GM21526 (cell line): ENCODE results near the gene MAN1C1.

ENCODE experiments used
- ATAC-seq: cut with Tn5 transposase; IDR thresholded peaks from one replicate; pipeline ENCODE4 v1.9.1; 2021; ENCODE audit warnings: moderate library complexity; ENCODE audit not compliant: unreplicated experiment, low FRiP score

Gene MAN1C1

DNA sequence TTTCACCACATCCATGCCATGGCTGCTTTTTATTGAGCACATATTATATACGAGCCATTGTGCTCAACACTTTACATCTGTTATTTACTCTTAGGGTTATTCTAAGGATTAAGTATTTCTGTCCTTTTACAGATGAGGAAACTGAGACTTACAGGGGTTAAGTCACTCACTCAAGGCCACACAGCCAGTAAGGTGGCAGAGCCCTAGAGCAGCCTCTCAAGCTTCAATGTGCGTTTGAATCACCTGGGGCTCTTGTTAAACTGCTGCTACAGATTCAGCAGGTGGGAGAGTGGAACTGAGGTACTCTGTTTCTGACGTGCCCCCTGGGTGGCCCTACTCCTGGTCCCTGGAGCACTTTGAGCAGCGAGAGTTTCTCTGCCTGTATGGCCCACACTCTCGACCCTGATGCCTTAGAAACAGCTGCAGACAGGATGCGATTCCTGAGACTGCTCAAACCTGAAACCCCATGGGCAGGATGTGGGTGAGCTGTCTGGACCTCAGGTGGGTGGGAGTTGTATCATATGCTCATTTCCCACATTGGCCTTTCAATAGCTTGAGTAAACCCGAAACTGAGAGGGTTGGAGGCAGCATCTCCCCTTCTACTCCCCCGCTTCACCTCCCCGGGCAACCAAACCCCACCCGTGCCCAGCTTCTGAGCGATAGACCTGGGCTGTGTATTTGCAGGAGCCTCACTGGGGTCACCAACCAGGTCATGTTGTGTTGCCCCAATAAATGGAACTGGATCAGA is 59.3 kb downstream of the MAN1C1 start:
- ATAC-seq, result peak; percentile 88

DNA sequence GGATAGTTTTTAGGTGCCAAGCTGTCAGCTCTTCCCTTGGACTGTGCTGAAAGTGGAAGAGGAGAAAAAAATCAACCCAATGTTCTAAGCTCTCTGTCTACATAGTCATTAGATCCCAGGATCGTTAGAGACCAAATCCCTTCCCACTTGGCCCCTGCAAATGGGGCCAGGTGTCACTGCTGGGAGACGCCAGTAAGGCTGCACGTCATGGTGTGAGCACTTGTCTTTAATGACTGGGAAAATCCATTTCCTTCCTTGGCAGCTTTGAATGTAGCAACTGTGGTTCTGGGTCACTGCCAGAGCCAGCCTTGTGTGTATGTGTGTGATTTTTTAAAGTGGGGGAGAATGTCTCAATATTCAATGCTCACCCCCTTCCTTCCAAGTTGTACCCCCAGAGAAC is 59.9 kb downstream of the MAN1C1 start:
- ATAC-seq, result no peak

DNA sequence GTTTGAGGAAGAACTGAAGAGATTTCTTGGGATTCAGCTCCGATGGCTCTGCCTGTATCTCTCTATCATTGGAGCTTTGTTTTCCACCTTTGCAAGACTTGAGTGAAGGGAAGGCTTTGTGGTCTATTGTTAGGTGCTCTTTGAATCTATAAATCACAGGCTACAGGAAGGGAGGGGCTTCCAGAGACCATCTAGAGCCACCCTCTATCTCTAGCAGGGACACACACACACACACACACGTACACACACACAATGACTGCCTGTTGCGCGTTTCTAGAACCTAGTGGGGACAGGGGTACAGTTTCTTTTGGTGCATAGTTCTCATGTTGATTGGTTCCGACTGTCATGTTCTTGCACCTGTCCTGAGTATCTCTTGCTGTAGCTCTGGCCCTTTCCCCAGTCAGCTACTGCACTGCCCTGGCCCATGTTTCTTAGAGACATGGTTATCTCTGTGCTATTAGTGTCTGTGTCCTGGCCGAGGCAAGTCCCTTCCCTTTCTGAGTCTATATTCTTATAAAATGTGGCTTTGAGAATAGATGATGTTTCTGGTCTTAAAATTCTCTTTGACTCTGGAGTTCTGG is 60.7 kb downstream of the MAN1C1 start:
- no peak for ATAC-seq

DNA sequence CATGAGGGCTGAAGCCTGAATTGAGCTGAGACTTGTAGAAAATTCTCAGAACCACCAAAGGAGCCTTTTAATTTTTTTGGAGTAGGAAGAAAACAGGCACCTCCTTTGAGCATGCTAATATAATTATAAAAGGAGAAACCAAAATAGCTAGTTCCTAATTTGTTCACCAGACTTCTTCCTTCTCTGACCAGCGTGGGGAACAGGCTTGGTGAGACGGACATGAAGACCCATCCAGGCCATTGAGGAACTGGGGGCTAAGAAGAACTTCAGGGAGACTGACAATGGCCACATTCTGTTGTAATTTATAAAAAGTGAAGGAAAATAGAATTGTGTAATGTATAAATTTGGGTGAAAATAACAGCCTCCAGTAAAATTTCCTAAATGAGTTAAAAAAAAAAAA is 62.6 kb downstream of the MAN1C1 start:
- no peak for ATAC-seq

DNA sequence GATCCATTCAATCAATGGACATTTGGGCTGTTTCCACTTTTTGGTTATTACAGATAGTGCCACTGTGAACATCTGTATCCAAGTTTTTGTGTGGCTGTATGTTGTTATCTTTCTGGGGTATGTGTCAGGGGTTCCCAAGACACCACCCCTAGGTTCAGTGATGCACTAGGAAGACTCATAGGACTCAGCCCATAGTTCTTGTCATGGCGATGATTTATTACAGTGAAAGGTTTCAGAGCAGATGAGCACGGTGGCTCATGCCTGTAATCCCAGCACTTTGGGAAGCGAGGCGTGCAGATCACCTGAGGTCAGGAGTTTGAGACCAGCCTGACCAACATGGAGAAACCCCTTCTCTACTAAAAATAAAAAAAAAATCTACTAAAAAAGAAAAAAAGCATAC is 64.1 kb downstream of the MAN1C1 start:
- no peak for ATAC-seq

DNA sequence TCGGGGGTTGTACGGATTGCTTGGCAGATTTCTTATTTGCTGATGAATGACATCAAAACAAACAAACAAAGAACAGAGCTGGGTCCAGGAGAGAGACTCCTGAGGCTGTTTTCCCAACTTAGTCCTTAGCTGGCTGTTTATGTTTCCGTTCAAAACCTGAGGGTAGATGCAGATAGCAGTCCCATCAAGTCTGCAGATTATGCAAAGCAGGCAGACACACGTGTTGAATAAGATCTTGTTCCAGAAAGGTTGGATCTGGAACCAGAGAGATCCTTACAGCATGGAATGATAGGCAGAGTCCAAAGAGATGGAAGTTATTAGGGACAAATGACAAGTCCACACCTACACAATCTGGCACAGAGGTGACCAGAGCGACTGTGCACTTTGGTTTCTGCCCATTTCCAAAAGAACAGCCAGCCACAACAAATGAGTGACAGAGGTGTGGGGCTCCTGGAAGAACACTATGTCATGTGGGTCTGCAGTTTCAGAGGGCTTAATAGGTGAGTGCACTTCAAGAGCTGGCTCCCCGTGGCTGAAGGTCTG is 65.5 kb downstream of the MAN1C1 start:
- ATAC-seq, result no peak

DNA sequence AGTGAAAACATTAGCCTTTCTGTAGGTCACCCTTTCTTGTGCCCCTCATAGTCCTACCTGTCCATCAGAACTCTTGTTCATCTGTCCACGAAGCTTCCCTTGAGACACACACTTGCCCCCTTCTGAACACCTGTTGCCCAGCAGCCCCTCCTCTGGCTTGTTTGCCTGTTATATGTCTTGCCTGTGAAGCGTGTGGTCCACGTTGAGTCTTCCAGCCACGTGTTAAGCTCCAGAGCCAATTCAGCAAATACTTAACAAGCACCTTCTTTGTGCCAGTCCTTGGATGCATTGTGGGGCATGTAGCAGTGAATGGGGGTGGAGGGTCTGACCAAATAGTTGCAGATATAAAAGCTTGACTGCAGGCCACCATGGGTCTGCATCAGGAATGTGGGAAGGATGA is 66.6 kb downstream of the MAN1C1 start:
- no peak for ATAC-seq

DNA sequence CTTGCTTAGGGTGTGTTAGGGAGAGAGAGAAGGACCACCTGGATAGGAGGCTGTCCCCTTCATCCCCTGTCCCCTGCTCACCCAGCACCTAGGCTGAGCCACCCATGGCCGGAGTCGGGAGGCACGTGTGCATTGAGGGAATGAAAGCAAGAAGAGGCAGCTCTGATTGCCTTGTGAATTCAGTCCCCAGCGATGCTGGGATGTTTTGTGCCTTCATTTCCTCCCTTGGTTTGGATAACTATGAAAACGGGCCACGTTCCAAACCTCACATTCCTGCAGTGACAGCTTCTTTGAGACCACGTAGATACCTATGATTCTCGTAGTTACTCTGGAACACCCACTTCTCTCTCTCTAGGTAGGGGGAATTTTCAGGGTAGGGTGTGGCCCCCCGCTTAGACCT is 67.1 kb downstream of the MAN1C1 start:
- ATAC-seq, result no peak

DNA sequence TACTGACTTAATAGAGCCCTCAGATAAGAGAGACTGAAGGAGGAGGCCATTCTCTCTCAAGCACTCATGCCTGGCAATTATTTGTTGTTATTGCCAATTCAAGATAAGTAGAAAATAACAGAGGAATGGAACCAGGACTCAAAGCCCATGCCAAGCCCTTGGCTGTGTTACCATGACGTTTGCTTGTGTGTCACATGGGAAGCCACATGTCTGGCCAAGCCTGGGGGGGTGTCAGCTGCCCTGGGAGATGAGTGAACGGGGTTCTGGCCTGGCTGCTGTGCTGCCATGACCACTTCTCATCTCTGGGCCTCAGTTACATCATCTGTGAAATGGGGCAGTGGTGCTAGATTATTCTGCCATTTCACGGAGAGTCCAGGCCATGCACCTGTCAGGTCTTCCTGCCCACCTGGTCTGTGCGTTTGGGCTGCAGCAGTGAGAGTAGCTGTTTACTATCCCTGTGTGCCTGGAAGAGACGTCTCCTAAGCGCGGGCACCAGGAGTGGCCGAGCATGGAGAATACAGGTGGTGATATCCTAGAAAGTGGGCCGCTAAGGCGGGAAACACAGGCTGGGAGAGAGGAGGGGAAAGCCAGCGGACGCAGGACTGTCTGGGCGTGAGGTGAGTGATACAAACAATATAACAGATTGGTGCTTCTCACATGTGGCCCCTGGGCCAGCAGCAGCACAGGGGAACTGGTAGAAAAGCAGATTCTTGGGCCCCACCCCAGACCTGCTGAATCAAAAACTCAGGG is 67.8 kb downstream of the MAN1C1 start:
- no peak for ATAC-seq

DNA sequence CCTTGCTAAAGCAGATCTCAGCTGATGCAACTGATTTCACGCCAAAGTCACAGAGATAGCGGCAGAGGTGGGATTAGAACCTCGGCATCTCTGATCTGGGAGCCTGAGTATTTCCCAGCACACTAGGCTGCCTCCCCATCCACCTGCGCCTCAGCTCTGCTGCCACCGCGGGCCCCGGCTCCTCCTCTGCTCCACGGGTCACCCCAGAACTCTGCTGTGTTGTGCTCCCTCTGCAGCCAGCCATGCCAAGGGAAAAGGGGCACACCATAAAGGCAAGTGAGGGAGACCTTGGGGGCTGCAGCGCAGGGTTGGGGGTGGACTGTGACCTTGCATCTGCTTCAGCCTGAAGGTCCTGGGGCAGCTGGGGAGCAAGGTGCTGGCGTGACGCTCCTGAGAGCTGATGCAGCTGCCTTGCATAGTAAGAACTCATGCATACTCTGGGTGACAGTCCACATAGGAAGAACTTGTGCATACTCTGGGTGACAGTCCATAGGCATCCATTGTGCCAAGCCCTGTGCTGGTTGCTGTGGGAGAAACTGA is 68.7 kb downstream of the MAN1C1 start:
- ATAC-seq, result no peak

DNA sequence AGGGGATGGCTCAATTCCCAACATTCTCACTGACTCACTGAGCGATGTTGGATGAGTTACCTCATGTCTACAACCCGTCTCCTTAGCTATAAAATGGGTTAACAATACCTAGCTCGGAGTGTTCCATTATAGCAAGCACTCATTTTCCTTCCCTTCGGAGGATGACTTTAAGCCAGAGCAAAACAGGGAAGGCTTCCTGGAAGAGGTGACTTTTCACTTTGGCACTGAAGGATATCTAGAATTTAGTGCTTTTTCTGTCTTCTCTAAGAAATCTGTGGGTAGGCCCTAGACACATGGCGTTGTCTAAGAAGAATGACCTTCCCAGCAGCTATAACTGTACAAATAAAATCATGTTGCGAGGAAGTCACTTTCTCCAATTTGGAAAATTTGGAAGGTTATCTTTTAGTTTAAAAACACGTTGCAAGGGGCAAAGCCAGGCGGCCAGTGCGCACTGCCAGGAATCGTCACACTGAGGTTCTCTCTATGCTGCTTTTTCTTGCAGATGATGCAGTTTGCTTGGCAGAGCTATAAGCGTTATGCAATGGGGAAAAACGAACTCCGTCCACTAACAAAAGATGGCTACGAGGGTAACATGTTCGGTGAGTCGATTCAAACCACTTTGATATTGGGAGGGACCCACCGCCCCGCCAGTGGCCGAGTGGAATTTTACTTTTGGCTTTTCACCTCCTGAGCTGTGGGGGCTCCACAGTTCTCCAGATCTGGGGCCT is 69.5 kb downstream of the MAN1C1 start:
- ATAC-seq, result no peak

DNA sequence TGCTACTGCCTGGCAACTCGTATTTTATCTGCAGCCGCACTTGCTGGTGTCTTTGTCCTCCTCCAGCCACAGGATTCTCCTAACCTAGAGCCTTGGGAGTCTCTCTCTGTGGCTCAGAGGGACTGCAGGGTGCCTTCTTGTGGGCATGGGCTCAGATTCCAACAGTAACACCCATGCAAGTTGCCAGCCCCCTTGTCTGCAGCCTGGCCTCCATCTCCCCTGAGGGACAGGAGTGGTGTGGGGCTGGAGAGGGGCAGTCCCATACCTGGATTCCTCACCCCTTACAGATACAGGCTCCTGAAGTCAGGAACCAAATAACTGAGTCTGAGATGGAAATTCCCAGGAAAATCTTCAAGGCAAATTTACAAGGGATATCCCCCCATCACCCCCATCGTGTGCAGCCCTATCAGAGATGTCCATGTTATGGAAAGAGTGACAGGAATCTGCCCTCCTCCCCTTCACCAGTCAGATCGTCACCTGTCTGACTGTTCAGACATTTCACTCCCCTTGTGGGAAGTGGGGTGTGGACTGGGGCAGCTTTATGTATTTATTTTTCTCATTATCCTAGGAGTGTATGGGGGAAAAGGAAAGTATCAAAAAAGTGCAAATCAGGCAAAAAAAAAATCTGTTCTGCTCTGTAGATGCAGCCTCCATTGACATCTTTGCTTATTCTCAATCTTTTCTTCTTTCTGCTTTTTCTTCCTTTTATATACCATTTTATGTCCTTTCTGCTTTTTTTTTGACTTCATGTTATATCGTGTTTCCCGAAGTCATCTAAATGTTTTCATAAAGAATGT is 70.8 kb downstream of the MAN1C1 start:
- no peak for ATAC-seq

DNA sequence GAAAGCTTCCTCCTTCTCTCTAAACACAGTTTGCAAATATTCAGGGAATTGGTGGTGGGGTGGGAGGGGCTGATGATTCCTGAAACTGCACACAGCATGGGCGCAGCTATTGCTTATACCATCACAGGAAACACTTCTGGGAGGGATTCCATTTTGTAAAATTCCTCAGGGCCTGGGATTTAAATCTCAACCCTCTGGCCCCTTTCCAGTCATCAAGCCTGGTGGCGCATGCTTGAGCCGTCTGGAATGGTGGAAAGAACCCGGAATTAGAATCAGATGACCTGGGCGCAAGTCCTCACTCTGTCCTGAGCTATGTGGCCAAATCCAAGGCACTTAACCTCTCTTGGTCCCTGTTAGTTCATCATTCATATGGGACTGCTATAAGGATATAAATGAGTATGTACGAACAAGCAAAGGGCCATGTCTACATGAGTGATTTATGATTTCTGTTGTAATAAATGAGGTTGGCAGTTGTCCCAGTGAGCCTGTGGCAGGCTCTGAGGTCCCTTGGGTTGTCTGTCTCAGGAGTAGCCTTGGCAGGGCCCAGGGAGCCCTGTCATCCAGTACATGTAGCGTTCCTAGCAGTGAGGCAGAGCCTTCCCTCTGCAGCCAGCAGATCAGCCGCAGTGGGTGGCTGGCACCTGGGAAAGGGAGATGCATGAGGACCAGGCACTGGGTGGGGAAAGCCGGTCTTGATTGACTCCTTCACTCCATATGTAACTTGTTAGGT is 72.0 kb downstream of the MAN1C1 start:
- no peak for ATAC-seq

DNA sequence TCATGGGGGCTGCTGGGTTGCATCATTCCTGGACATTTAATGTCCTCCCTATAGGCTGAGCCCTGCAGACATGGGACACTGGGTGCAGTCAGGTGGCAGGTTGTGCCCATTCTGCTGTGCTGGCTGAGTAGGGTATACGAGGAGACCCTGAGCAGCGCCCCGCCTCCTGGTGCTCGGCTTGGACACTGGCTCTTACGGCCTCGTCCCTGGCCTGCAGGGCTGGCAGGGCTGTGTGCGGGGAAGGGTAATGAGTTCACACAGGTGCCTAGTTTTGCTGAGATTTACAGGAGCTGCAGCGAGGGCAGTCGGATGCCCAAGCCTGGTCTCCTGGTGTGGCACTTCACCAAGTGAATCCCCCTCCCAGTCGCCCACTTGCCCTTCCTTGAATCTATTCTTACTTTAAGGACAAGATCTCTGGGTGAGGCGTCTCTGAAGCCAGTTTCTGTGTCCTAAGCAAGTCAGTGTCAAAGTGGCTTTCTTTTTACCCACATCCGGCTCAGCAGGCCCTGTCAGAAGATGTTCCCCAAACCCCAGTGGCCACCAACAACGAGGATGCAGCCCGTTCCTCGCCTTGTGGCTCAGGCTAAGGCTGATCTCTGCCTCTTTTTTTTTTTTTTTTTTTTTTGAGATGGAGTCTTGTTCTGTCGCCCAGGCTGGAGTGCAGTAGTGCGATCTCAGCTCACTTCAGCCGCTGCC is 73.2 kb downstream of the MAN1C1 start:
- ATAC-seq, result no peak

DNA sequence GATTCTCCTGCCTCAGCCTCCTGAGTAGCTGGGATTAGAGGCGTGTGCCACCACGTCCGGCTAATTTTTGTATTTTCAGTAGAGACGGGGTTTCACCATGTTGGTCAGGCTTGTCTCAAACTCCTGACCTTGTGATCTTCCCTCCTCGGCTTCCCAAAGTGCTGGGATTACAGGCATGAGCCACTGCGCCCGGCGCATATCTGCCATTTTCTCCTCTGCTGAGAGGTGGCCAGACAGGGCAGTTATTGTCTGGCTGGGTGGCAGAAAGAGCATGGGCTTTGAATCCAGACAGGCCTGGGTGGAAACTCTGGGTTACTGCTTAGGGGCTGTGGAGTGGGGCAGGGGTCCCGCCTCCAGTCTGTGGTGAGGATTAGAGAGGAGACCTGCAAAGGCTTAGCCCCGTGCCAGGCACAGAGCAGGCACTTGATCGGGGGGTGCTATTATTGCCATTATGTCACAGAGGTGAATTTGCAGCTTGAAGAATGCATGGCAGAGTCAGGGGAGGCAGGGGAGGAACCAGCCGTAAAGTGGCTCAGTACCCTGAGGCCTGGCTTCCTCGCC is 73.9 kb downstream of the MAN1C1 start:
- ATAC-seq, result no peak

DNA sequence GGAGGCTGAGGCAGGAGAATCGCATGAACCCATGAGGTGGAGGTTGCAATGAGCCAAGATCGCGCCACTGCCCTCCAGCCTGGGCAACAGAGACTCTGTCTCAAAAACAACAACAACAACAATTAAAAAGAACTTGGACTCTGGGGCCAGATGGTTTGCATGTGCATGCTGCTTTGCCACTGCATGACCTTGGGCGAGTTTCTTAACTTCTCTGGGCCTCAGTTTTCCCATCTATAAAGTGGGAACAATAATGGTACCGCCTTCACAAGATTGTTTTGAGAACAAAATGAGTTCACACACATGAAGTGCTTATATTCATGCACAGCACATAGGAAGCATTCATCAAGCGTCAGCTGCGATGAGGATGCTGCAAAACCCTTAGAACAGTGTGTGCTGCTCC is 74.6 kb downstream of the MAN1C1 start:
- ATAC-seq, result no peak

DNA sequence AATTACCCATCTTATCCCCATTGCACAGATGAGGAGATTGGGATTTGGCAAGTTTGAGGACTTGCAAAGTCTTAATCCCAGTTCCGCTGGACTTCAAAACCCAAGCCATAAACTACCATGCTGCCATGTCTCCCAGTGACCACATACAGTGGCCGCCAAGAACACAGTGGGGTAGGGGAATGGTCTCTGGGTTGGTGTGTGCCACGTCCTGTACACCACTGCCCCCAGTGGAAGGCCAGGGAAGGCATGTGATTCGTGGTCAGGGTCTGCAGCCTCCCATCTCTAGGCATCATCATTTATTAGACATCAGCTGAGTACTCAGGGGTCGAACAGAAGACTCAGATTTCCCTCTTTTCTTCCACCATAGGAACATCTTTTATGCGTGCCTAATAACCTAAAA is 76.0 kb downstream of the MAN1C1 start:
- ATAC-seq, result no peak
